ENCODE data around the gene NRGN. TPM values are rescaled to one million over a fixed set of nuclear protein-coding genes. Genes with fewer than 3 reads are reported as not detected.

Gene NRGN
- total RNA-seq, 2 donors from 2014 or later: 4.7 to 8.9 TPM

GRCh38 chr11:124747406-124748099, 7.8 kb downstream of the NRGN start:
- Mint-ChIP-seq H3K4me1 (peaks cover 25% of the 10 kb centered on the region), H3K27ac (no peak overlapping the region), H3K4me3 (peak overlapping the region; percentile 82), H3K9me3 (no peaks in the 10 kb centered on the region), H3K27me3 (ENCODE audit: insufficient read depth) (peaks cover 91% of the 10 kb centered on the region), H3K36me3 (ENCODE audit: low read depth) (no peaks in the 10 kb centered on the region)
- TF ChIP-seq CTCF (conservative IDR thresholded peaks at IDR 0.05): no peak
- H3K9ac ChIP-seq (ENCODE audit: extremely low read depth, low read length, poor library complexity, severe bottlenecking): no peak overlapping the region
- no peak for DNase-seq
- no peak overlapping the region for H3K27ac ChIP-seq (ENCODE audit: low read depth, low read length)
- no peak overlapping the region for H3K4me3 ChIP-seq (ENCODE audit: low read length)
- peaks cover 93% of the 10 kb centered on the region for H3K27me3 ChIP-seq (ENCODE audit: control insufficient read depth, insufficient read depth, low read length, poor library complexity, severe bottlenecking)
- no peaks in the 10 kb centered on the region for H3K4me1 ChIP-seq (ENCODE audit: control insufficient read depth, insufficient read depth, low read length)
- whole genome bisulfite sequencing, 2 experiments (ENCODE audit: insufficient coverage in 1 of 2, insufficient read length in 1 of 2): 59 to 67% methylated on average over 13 to 14 of the region's 14 CpGs
- no peaks in the 10 kb centered on the region for H3K36me3 ChIP-seq (ENCODE audit: control insufficient read depth, insufficient read depth, low read length)
- no peaks in the 10 kb centered on the region for H3K9me3 ChIP-seq (ENCODE audit: control insufficient read depth, low read length)

- no peaks in the 10 kb centered on the region for H3K9me3 Mint-ChIP-seq
- Histone ChIP-seq H3K9ac (ENCODE audit: extremely low read depth, low read length, poor library complexity, severe bottlenecking) (no peak overlapping the region), H3K27ac (ENCODE audit: low read depth, low read length) (no peak overlapping the region), H3K36me3 (ENCODE audit: control insufficient read depth, insufficient read depth, low read length) (no peaks in the 10 kb centered on the region), H3K4me3 (ENCODE audit: low read length) (no peak overlapping the region), H3K4me1 (ENCODE audit: control insufficient read depth, insufficient read depth, low read length) (no peaks in the 10 kb centered on the region), H3K27me3 (ENCODE audit: control insufficient read depth, insufficient read depth, low read length, poor library complexity, severe bottlenecking) (peaks cover 93% of the 10 kb centered on the region), H3K9me3 (ENCODE audit: control insufficient read depth, low read length) (no peaks in the 10 kb centered on the region)
- H3K4me3 Mint-ChIP-seq: no peak overlapping the region
- DNase-seq: no peak
- TF ChIP-seq CTCF (conservative IDR thresholded peaks at IDR 0.05): no peak
- H3K36me3 Mint-ChIP-seq (ENCODE audit: low read depth): no peaks in the 10 kb centered on the region
- H3K27ac Mint-ChIP-seq: no peak overlapping the region
- peaks cover 88% of the 10 kb centered on the region for H3K27me3 Mint-ChIP-seq (ENCODE audit: insufficient read depth)
- peaks cover 27% of the 10 kb centered on the region for H3K4me1 Mint-ChIP-seq
- 89 to 100% methylated on average over 1 to 7 of the region's 7 CpGs for WGBS, 2 experiments (ENCODE audit: insufficient coverage in 1 of 2, insufficient read length in 1 of 2)
Observed at GRCh38 chr11:124748100-124748418, 8.3 kb downstream of the NRGN start.

- no peak overlapping the region for H3K9ac ChIP-seq (ENCODE audit: extremely low read depth, low read length, poor library complexity, severe bottlenecking)
- H3K9me3 ChIP-seq (ENCODE audit: control insufficient read depth, low read length): no peaks in the 10 kb centered on the region
- H3K4me1 ChIP-seq (ENCODE audit: control insufficient read depth, insufficient read depth, low read length): no peaks in the 10 kb centered on the region
- H3K36me3 ChIP-seq (ENCODE audit: control insufficient read depth, insufficient read depth, low read length): no peaks in the 10 kb centered on the region
- DNase-seq: peak; percentile 34
- H3K27ac Mint-ChIP-seq: no peak overlapping the region
- no peak for TF ChIP-seq CTCF (conservative IDR thresholded peaks at IDR 0.05)
- 71 to 89% methylated on average over 1 to 12 of the region's 12 CpGs for WGBS, 2 experiments (ENCODE audit: insufficient coverage in 1 of 2, insufficient read length in 1 of 2)
- H3K9me3 Mint-ChIP-seq: no peaks in the 10 kb centered on the region
- no peaks in the 10 kb centered on the region for H3K36me3 Mint-ChIP-seq (ENCODE audit: low read depth)
- H3K27ac ChIP-seq (ENCODE audit: low read depth, low read length): no peak overlapping the region
- peaks cover 27% of the 10 kb centered on the region for H3K4me1 Mint-ChIP-seq
- peaks cover 93% of the 10 kb centered on the region for H3K27me3 ChIP-seq (ENCODE audit: control insufficient read depth, insufficient read depth, low read length, poor library complexity, severe bottlenecking)
- H3K4me3 Mint-ChIP-seq: no peak overlapping the region
- no peak overlapping the region for H3K4me3 ChIP-seq (ENCODE audit: low read length)
- peaks cover 86% of the 10 kb centered on the region for H3K27me3 Mint-ChIP-seq (ENCODE audit: insufficient read depth)
Observed at GRCh38 chr11:124748481-124749343, 9.0 kb downstream of the NRGN start.

All from endodermal cell (in vitro differentiated cells).